Measurements from ENCODE around the gene IFNL4.
A peak's percentile ranks its signal among the peaks of the same experiment; 100 is the strongest.

Gene IFNL4

DNA sequence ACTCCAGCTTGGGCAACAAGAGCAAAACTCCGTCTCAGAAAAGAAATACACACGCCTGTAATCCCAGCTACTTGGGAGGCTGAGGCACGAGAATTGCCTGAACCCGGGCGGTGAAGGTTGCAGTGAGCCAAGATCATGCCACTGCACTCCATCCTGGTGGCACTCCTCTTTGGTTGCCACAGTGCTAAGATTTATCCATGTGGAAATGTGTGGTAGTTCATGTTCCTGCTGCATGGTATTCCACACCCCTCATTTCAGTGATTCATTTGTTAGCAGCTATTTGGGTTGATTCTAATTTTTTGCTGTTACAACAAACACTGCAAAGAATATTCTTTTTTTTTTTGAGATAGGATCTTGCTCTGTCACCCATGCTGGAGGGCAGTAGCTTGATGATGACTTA is 15.9 kb downstream of the IFNL4 start:
- Histone ChIP-seq H3K4me2 (ENCODE audit: low read length, poor library complexity, severe bottlenecking) (no peak overlapping the region), H3K23ac (ENCODE audit: low read length in 2 of 2) (no peak overlapping the region), H2AFZ (ENCODE audit: low read depth, low read length) (no peak overlapping the region), H3K27me3 (ENCODE audit: control insufficient read depth in 1 of 2, insufficient read depth in 1 of 2, low read length in 2 of 2) (peaks cover 29 to 49% of the 10 kb centered on the region in 2 experiments), H3K27ac (ENCODE audit: low read length, poor library complexity, severe bottlenecking) (no peak overlapping the region), H3K79me1 (replicated peaks; ENCODE audit: low read length, poor library complexity, severe bottlenecking) (no peaks in the 10 kb centered on the region), H4K91ac (ENCODE audit: low read length) (no peak overlapping the region), H3K14ac (ENCODE audit: low read length in 2 of 2) (no peak overlapping the region), H2BK120ac (ENCODE audit: low read depth, low read length) (no peak overlapping the region), H2BK5ac (ENCODE audit: low read depth, low read length, poor library complexity, severe bottlenecking) (no peak overlapping the region), H3K9ac (ENCODE audit: low read length) (no peak overlapping the region), H2BK12ac (ENCODE audit: low read length in 2 of 2) (no peak overlapping the region), H4K8ac (ENCODE audit: low read length) (no peak overlapping the region), H2BK15ac (ENCODE audit: low read depth, poor library complexity, severe bottlenecking) (no peak overlapping the region), H3K4me1 (ENCODE audit: control insufficient read depth, insufficient read depth, low read depth, low read length) (peaks cover 3% of the 10 kb centered on the region), H3K4ac (ENCODE audit: low read depth in 1 of 2, low read length in 2 of 2) (no peak overlapping the region), H3K36me3 (ENCODE audit: control insufficient read depth in 1 of 2, insufficient read depth in 2 of 2, low read depth in 1 of 2, low read length in 2 of 2) (no peaks in the 10 kb centered on the region), H3K9me3 (ENCODE audit: control insufficient read depth, low read length) (peaks cover 4% of the 10 kb centered on the region), H3K18ac (ENCODE audit: low read depth in 1 of 2, low read length in 2 of 2) (no peak overlapping the region), H3K4me3 (ENCODE audit: insufficient read depth in 1 of 2, low read depth in 1 of 2, low read length in 2 of 2) (no peak overlapping the region), H2AK5ac (ENCODE audit: low read length, severe bottlenecking) (no peak overlapping the region)
- 79% methylated on average over 5 of the region's 5 CpGs for WGBS
- no peak for DNase-seq

- no peak overlapping the region for H3K27ac ChIP-seq (ENCODE audit: low read length, poor library complexity, severe bottlenecking)
- H2AK5ac ChIP-seq (ENCODE audit: low read length, severe bottlenecking): no peak overlapping the region
- H3K27me3 ChIP-seq (ENCODE audit: control insufficient read depth in 1 of 2, insufficient read depth in 1 of 2, low read length in 2 of 2): peaks cover 15 to 38% of the 10 kb centered on the region in 2 experiments
- no peak overlapping the region for H3K4me3 ChIP-seq (ENCODE audit: insufficient read depth in 1 of 2, low read depth in 1 of 2, low read length in 2 of 2)
- H3K18ac ChIP-seq (ENCODE audit: low read depth in 1 of 2, low read length in 2 of 2): no peak overlapping the region
- H2BK12ac ChIP-seq (ENCODE audit: low read length in 2 of 2): no peak overlapping the region
- H4K8ac ChIP-seq (ENCODE audit: low read length): no peak overlapping the region
- no peak overlapping the region for H2BK5ac ChIP-seq (ENCODE audit: low read depth, low read length, poor library complexity, severe bottlenecking)
- H2BK15ac ChIP-seq (ENCODE audit: low read depth, poor library complexity, severe bottlenecking): no peak overlapping the region
- no peaks in the 10 kb centered on the region for H3K79me1 ChIP-seq (replicated peaks; ENCODE audit: low read length, poor library complexity, severe bottlenecking)
- H4K91ac ChIP-seq (ENCODE audit: low read length): no peak overlapping the region
- no peak overlapping the region for H3K23ac ChIP-seq (ENCODE audit: low read length in 2 of 2)
- no peak overlapping the region for H2AFZ ChIP-seq (ENCODE audit: low read depth, low read length)
- H3K14ac ChIP-seq (ENCODE audit: low read length in 2 of 2): no peak overlapping the region
- H3K9me3 ChIP-seq (ENCODE audit: control insufficient read depth, low read length): peaks cover 4% of the 10 kb centered on the region
- H3K4me1 ChIP-seq (ENCODE audit: control insufficient read depth, insufficient read depth, low read depth, low read length): peaks cover 2% of the 10 kb centered on the region
- no peak overlapping the region for H2BK120ac ChIP-seq (ENCODE audit: low read depth, low read length)
- 45% methylated on average over 1 of the region's 2 CpGs for WGBS
- H3K36me3 ChIP-seq (ENCODE audit: control insufficient read depth in 1 of 2, insufficient read depth in 2 of 2, low read depth in 1 of 2, low read length in 2 of 2): no peaks in the 10 kb centered on the region
- H3K4me2 ChIP-seq (ENCODE audit: low read length, poor library complexity, severe bottlenecking): no peak overlapping the region
- H3K9ac ChIP-seq (ENCODE audit: low read length): no peak overlapping the region
- no peak for DNase-seq
- H3K4ac ChIP-seq (ENCODE audit: low read depth in 1 of 2, low read length in 2 of 2): no peak overlapping the region
Measured at GRCh38 chr19:39230096-39230764, 18.4 kb downstream of the IFNL4 start.

GRCh38 chr19:39224910-39225309 is 23.7 kb downstream of the IFNL4 start:
- Histone ChIP-seq H2AFZ (ENCODE audit: low read depth, low read length) (no peak overlapping the region), H3K27me3 (ENCODE audit: control insufficient read depth in 1 of 2, insufficient read depth in 1 of 2, low read length in 2 of 2) (peaks cover 12 to 38% of the 10 kb centered on the region in 2 experiments), H3K79me1 (replicated peaks; ENCODE audit: low read length, poor library complexity, severe bottlenecking) (no peaks in the 10 kb centered on the region), H2BK5ac (ENCODE audit: low read depth, low read length, poor library complexity, severe bottlenecking) (no peak overlapping the region), H2AK5ac (ENCODE audit: low read length, severe bottlenecking) (no peak overlapping the region), H2BK12ac (ENCODE audit: low read length in 2 of 2) (no peak overlapping the region), H2BK15ac (ENCODE audit: low read depth, poor library complexity, severe bottlenecking) (no peak overlapping the region), H2BK120ac (ENCODE audit: low read depth, low read length) (no peak overlapping the region), H3K4me3 (ENCODE audit: insufficient read depth in 1 of 2, low read depth in 1 of 2, low read length in 2 of 2) (no peak overlapping the region), H3K36me3 (ENCODE audit: control insufficient read depth in 1 of 2, insufficient read depth in 2 of 2, low read depth in 1 of 2, low read length in 2 of 2) (no peaks in the 10 kb centered on the region), H3K9me3 (ENCODE audit: control insufficient read depth, low read length) (no peaks in the 10 kb centered on the region), H3K4me2 (ENCODE audit: low read length, poor library complexity, severe bottlenecking) (no peak overlapping the region), H3K18ac (ENCODE audit: low read depth in 1 of 2, low read length in 2 of 2) (no peak overlapping the region), H4K91ac (ENCODE audit: low read length) (no peak overlapping the region), H3K9ac (ENCODE audit: low read length) (no peak overlapping the region), H3K4ac (ENCODE audit: low read depth in 1 of 2, low read length in 2 of 2) (no peak overlapping the region), H3K14ac (ENCODE audit: low read length in 2 of 2) (no peak overlapping the region), H3K23ac (ENCODE audit: low read length in 2 of 2) (no peak overlapping the region), H4K8ac (ENCODE audit: low read length) (no peak overlapping the region), H3K27ac (ENCODE audit: low read length, poor library complexity, severe bottlenecking) (no peak overlapping the region), H3K4me1 (ENCODE audit: control insufficient read depth, insufficient read depth, low read depth, low read length) (no peaks in the 10 kb centered on the region)
- no peak for DNase-seq
- 31% methylated on average over 3 of the region's 3 CpGs for WGBS

- Histone ChIP-seq H3K4ac (ENCODE audit: low read depth in 1 of 2, low read length in 2 of 2) (no peak overlapping the region), H4K8ac (ENCODE audit: low read length) (no peak overlapping the region), H3K4me1 (ENCODE audit: control insufficient read depth, insufficient read depth, low read depth, low read length) (no peaks in the 10 kb centered on the region), H3K14ac (ENCODE audit: low read length in 2 of 2) (no peak overlapping the region), H3K79me1 (replicated peaks; ENCODE audit: low read length, poor library complexity, severe bottlenecking) (no peaks in the 10 kb centered on the region), H3K27ac (ENCODE audit: low read length, poor library complexity, severe bottlenecking) (no peak overlapping the region), H3K9ac (ENCODE audit: low read length) (no peak overlapping the region), H3K23ac (ENCODE audit: low read length in 2 of 2) (no peak overlapping the region), H2AK5ac (ENCODE audit: low read length, severe bottlenecking) (no peak overlapping the region), H3K36me3 (ENCODE audit: control insufficient read depth in 1 of 2, insufficient read depth in 2 of 2, low read depth in 1 of 2, low read length in 2 of 2) (no peaks in the 10 kb centered on the region), H2AFZ (ENCODE audit: low read depth, low read length) (no peak overlapping the region), H3K18ac (ENCODE audit: low read depth in 1 of 2, low read length in 2 of 2) (no peak overlapping the region), H2BK12ac (ENCODE audit: low read length in 2 of 2) (no peak overlapping the region), H3K9me3 (ENCODE audit: control insufficient read depth, low read length) (no peaks in the 10 kb centered on the region), H2BK5ac (ENCODE audit: low read depth, low read length, poor library complexity, severe bottlenecking) (no peak overlapping the region), H3K27me3 (ENCODE audit: control insufficient read depth in 1 of 2, insufficient read depth in 1 of 2, low read length in 2 of 2) (peaks cover 16 to 38% of the 10 kb centered on the region in 2 experiments), H4K91ac (ENCODE audit: low read length) (no peak overlapping the region), H2BK15ac (ENCODE audit: low read depth, poor library complexity, severe bottlenecking) (no peak overlapping the region), H3K4me2 (ENCODE audit: low read length, poor library complexity, severe bottlenecking) (no peak overlapping the region), H2BK120ac (ENCODE audit: low read depth, low read length) (no peak overlapping the region), H3K4me3 (ENCODE audit: insufficient read depth in 1 of 2, low read depth in 1 of 2, low read length in 2 of 2) (no peak overlapping the region)
- peak; percentile 42 for DNase-seq
- WGBS: 0% methylated on average over 2 of the region's 4 CpGs
Measured at GRCh38 chr19:39223703-39224279, 24.9 kb downstream of the IFNL4 start.
